Right lobe of liver (tissue), 6 donors: ENCODE measurements around the gene SCMH1. TPM values are rescaled to one million over a fixed set of nuclear protein-coding genes. Genes with fewer than 3 reads are reported as not detected.
"Not testable (repeated sequence)": the region's sequence is repeated elsewhere in the genome, so short reads cannot be mapped to it uniquely, and the experiment has no call there.

Experiments
- ATAC-seq, 4 donors: fragments of 200-7000 bp; cut with Tn5 transposase; one replicate each; pipeline ENCODE4 v1.9.1; 2020; ENCODE audit warnings: mild to moderate bottlenecking in 4 of 4, moderate library complexity in 4 of 4
- DNase-seq, 3 donors: peaks; one replicate each; pipeline ENCODE4 v3.0.0-alpha.2; 2020
- H3K27ac ChIP-seq, 3 donors: fragments of 200-600 bp; one replicate each; pipeline ENCODE4 v1.8.0; 2022
- H3K27me3 ChIP-seq, 2 donors: fragments of 200-600 bp; one replicate each; pipeline ENCODE4 v1.8.0; 2022
- H3K36me3 ChIP-seq, 4 donors: fragments of 200-600 bp; sonication (generic) in 1 of 4; one replicate each; pipeline versions ENCODE4 v1.5.1 to v1.8.0; 2017 to 2022; ENCODE audit warnings: control low read depth in 1 of 4
- H3K4me1 ChIP-seq, 4 donors: fragments of 200-600 bp; sonication (generic) in 1 of 4; one replicate each; pipeline versions ENCODE4 v1.5.1 to v1.8.0; 2017 to 2022; ENCODE audit warnings: control low read depth in 1 of 4
- H3K4me3 ChIP-seq, 3 donors: fragments of 200-600 bp; one replicate each; pipeline ENCODE4 v1.8.0; 2022
- H3K9me3 ChIP-seq, 4 donors: fragments of 200-600 bp; sonication (generic) in 1 of 4; one replicate each; pipeline versions ENCODE4 v1.5.1 to v1.8.0; 2017 to 2022; ENCODE audit warnings: control low read depth in 1 of 4
- CTCF ChIP-seq, 4 donors: fragments of 200-600 bp in 3 of 4; fragments of 450-650 bp in 1 of 4; IDR thresholded peaks; one replicate each; pipeline versions ENCODE4 v1.5.1 to v1.8.0; 2016 to 2022; ENCODE audit warnings: antibody characterized with exemption in 4 of 4, mild to moderate bottlenecking in 2 of 4
- POLR2A ChIP-seq: fragments of 450-650 bp; IDR thresholded peaks from one replicate; pipeline ENCODE4 v1.6.1; 2017; ENCODE audit warnings: antibody characterized with exemption, mild to moderate bottlenecking
- WGBS: methylation state at CpG from one replicate; pipeline ENCODE4 v1.1.6; 2018; ENCODE audit warnings: low coverage, low lambda C conversion rate; ENCODE audit not compliant: insufficient coverage; ENCODE audit errors: missing lambda C conversion rate; 5-methylcytosine and 5-hydroxymethylcytosine counted together
- intact Hi-C, 2 donors: fragments of 100-400 bp; cut with DNase I; formaldehyde crosslinking; loops; one replicate each; pipeline versions ENCODE4 v1.11.2 to v1.14.1; 2022
- total RNA-seq, 6 experiments: library from RNA; depleted of rRNA in 2 of 6; stranded (reverse); fragments of >200 nt in 2 of 6; fragmentation: NEBNext Ultra II Directional in 3 of 6; extraction: Animal tissue kit (Norgen Biotek cat#: 25700) in 3 of 6; gene quantifications; one replicate each; pipeline versions ENCODE4 v1.1.0 to v1.2.4, GENCODE V29; 2016 to 2023
- donor health status: DM: no; HTN: yes; CAD: no.
- donor health status: DM: no; HTN: no; CAD: no.
- donor health status: DM: no; HTN: no; CAD: no.
- donor health status: DM: no; HTN: yes; CAD: no.
- donor health status: DM: no; HTN: yes; CAD: no.

Gene SCMH1
- total RNA-seq, 6 experiments from 2014 or later, result 6.6 to 16.9 (median 13.1) TPM

GRCh38 chr1:41213341-41213740, 28.8 kb downstream of the SCMH1 start:
- TF ChIP-seq CTCF (IDR thresholded peaks at IDR 0.05) (no peak), POLR2A (no peak)
- Histone ChIP-seq H3K4me3 (no peak overlapping the region), H3K4me1 (no peaks in the 10 kb centered on the region), H3K27ac (no peak overlapping the region), H3K27me3 (no peaks in the 10 kb centered on the region), H3K36me3 (no peaks in the 10 kb centered on the region), H3K9me3 (no peaks in the 10 kb centered on the region)
- DNase-seq (no peak), ATAC-seq (no peak)
- WGBS, result 95% methylated on average over 1 of the region's 1 CpG
- intact Hi-C loops, result no loop called here

- H3K36me3 ChIP-seq, intact Hi-C loops, H3K27ac ChIP-seq, DNase-seq, H3K4me3 ChIP-seq, ATAC-seq, H3K9me3 ChIP-seq, H3K27me3 ChIP-seq, H3K4me1 ChIP-seq: not testable (repeated sequence)
- WGBS, result 96% methylated on average over 2 of the region's 2 CpGs
These were observed 30.5 kb downstream of the SCMH1 start for GRCh38 chr1:41211608-41212007.

- H3K4me1 ChIP-seq, H3K9me3 ChIP-seq, ATAC-seq, DNase-seq, H3K4me3 ChIP-seq, H3K27me3 ChIP-seq, H3K27ac ChIP-seq, intact Hi-C loops, H3K36me3 ChIP-seq: not testable (repeated sequence)
- 100% methylated on average over 2 of the region's 2 CpGs for WGBS
These were observed 35.1 kb downstream of the SCMH1 start for GRCh38 chr1:41207053-41207452.

GRCh38 chr1:41200728-41201127, 41.4 kb downstream of the SCMH1 start:
- intact Hi-C loops, result no loop called here
- no peak for TF ChIP-seq POLR2A
- TF ChIP-seq CTCF (IDR thresholded peaks at IDR 0.05), result no peak
- WGBS, result 84% methylated on average over 3 of the region's 3 CpGs

GRCh38 chr1:41199375-41199774, 42.7 kb downstream of the SCMH1 start:
- intact Hi-C loops, result no loop called here
- H3K36me3 ChIP-seq, result no peaks in the 10 kb centered on the region
- no peak for TF ChIP-seq CTCF (IDR thresholded peaks at IDR 0.05)
- TF ChIP-seq POLR2A, result no peak
- ATAC-seq, result peak; percentile 31 to 62 (median 40)
- H3K27ac ChIP-seq, result no peak overlapping the region
- no peaks in the 10 kb centered on the region for H3K27me3 ChIP-seq
- no peak for DNase-seq
- H3K4me3 ChIP-seq, result no peak overlapping the region
- H3K4me1 ChIP-seq, result peaks cover 0 to 9% (median 2%) of the 10 kb centered on the region in 4 donors
- H3K9me3 ChIP-seq, result no peaks in the 10 kb centered on the region

More at GRCh38 chr1:41200728-41201127, 41.4 kb downstream of the SCMH1 start:
- no peaks in the 10 kb centered on the region for H3K27me3 ChIP-seq
- ATAC-seq (no peak), DNase-seq (no peak)
- no peak overlapping the region for H3K4me3 ChIP-seq
- H3K36me3 ChIP-seq, result no peaks in the 10 kb centered on the region
- no peaks in the 10 kb centered on the region for H3K9me3 ChIP-seq
- peaks cover 0 to 9% (median 2%) of the 10 kb centered on the region in 4 donors for H3K4me1 ChIP-seq
- no peak overlapping the region for H3K27ac ChIP-seq
